Frontal cortex (tissue), 4 donors: Measurements from ENCODE around the gene OVOL2. TPM values are rescaled to one million over a fixed set of nuclear protein-coding genes. Genes with fewer than 3 reads are reported as not detected.
A peak's percentile ranks its signal among the peaks of the same experiment; 100 is the strongest.

Source experiments
- DNase-seq, 2 donors: peaks; one replicate each; pipeline ENCODE4 v3.0.0; 2012; ENCODE audit warnings: low spot score in 2 of 2
- FAIRE-seq: peaks from 2 replicates; lab custom pipeline; 2012; peaks lifted over from hg19 to GRCh38; lab: Jason Lieb, UNC
- total RNA-seq: library from RNA; depleted of rRNA; stranded (reverse); fragments of >200 nt; gene quantifications from one replicate; pipeline ENCODE4 v1.2.3, GENCODE V29; 2014
- donor health status: control.
- donor health status: control.
- donor health status: control.

Gene OVOL2
- total RNA-seq, 1 donor from 2014 or later: 0.41 TPM

GRCh38 chr20:18019068-18019467 is 38.6 kb downstream of the OVOL2 start:
- DNase-seq (no peak), FAIRE-seq (no peak)

- FAIRE-seq (no peak), DNase-seq (no peak)
These were observed 39.6 kb downstream of the OVOL2 start for GRCh38 chr20:18018100-18018499.

GRCh38 chr20:18016772-18017171 is 40.9 kb downstream of the OVOL2 start:
- FAIRE-seq (no peak), DNase-seq (no peak)

GRCh38 chr20:18014411-18014810 is 43.3 kb downstream of the OVOL2 start:
- no peak for DNase-seq
- FAIRE-seq: no peak

GRCh38 chr20:18012901-18013300 is 44.8 kb downstream of the OVOL2 start:
- DNase-seq: no peak
- no peak for FAIRE-seq

- FAIRE-seq (no peak), DNase-seq (no peak)
These were observed 45.6 kb downstream of the OVOL2 start for GRCh38 chr20:18011951-18012645.

GRCh38 chr20:18011482-18011881 is 46.2 kb downstream of the OVOL2 start:
- FAIRE-seq (no peak), DNase-seq (no peak)

- DNase-seq: no peak
- FAIRE-seq: no peak
These were observed 48.6 kb downstream of the OVOL2 start for GRCh38 chr20:18009116-18009515.

GRCh38 chr20:18007534-18008292 is 50.0 kb downstream of the OVOL2 start:
- FAIRE-seq (no peak), DNase-seq (no peak)

- no peak for FAIRE-seq
These were observed 51.0 kb downstream of the OVOL2 start for GRCh38 chr20:18006684-18007083.

GRCh38 chr20:18005990-18006364 is 51.7 kb downstream of the OVOL2 start:
- no peak for FAIRE-seq
- no peak for DNase-seq

More at GRCh38 chr20:18006684-18007083, 51.0 kb downstream of the OVOL2 start:
- no peak for DNase-seq

- DNase-seq (no peak), FAIRE-seq (no peak)
These were observed 52.3 kb downstream of the OVOL2 start for GRCh38 chr20:18005170-18005989.

- DNase-seq (no peak), FAIRE-seq (no peak)
These were observed 53.2 kb downstream of the OVOL2 start for GRCh38 chr20:18004384-18005031.

- DNase-seq: no peak
- FAIRE-seq: no peak
These were observed 53.8 kb downstream of the OVOL2 start for GRCh38 chr20:18003897-18004296.

GRCh38 chr20:18001131-18001921 is 56.4 kb downstream of the OVOL2 start:
- FAIRE-seq (no peak), DNase-seq (no peak)

- FAIRE-seq: no peak
- DNase-seq: no peak
These were observed 58.1 kb downstream of the OVOL2 start for GRCh38 chr20:17999566-17999965.

- no peak for FAIRE-seq
These were observed 59.3 kb downstream of the OVOL2 start for GRCh38 chr20:17998446-17998845.

GRCh38 chr20:17995967-17996819 is 61.5 kb downstream of the OVOL2 start:
- no peak for FAIRE-seq
- peak in 1 of 2 donors; percentile 60 for DNase-seq

More at GRCh38 chr20:17998446-17998845, 59.3 kb downstream of the OVOL2 start:
- DNase-seq: no peak
